K562 (cell line): ENCODE measurements around the gene ULK2. TPM values are rescaled to one million over a fixed set of nuclear protein-coding genes. Genes with fewer than 3 reads are reported as not detected.

Source experiments
- ATAC-seq: fragments of 200-7000 bp; cut with Tn5 transposase; 3 replicates; pipeline ENCODE4 v1.9.1; 2020; ENCODE audit warnings: moderate library complexity
- BruUV-seq: library from RNA; stranded (reverse); fragments of 400-500 nt; replicated peaks from 2 replicates; lab custom pipeline; 2021; lab: Mats Ljungman, UMichigan
- CTCF ChIA-PET: fragments of 300-600 bp; formaldehyde crosslinking; extraction: SDS; loops from one replicate; lab custom pipeline; 2021; ENCODE audit warnings: low intra/inter-chr PET ratio; lab: Yijun Ruan, JAX
- POLR2A ChIA-PET: fragments of 300-600, 350-650 bp; sonication (Branson Sonifier 250); formaldehyde crosslinking; extraction: SDS; loops from one replicate; lab custom pipeline; 2021; ENCODE audit warnings: antibody characterized with exemption, inconsistent platforms; lab: Yijun Ruan, JAX
- DNase-seq, 4 experiments: peaks; one replicate each; pipeline versions ENCODE4 v3.0.0 to v3.0.0-alpha.2; 2011 to 2018; ENCODE audit warnings: low spot score in 3 of 4, mixed read lengths in 3 of 4; ENCODE audit errors: extremely low read depth in 1 of 4
- FAIRE-seq: peaks from 2 replicates; lab custom pipeline; 2011; peaks lifted over from hg19 to GRCh38; lab: Jason Lieb, UNC
- H2AFZ ChIP-seq: 2 replicates; pipeline ENCODE4 v1.6.0; 2011; ENCODE audit warnings: low read depth, low read length, control low read depth, inconsistent platforms
- H3K27ac ChIP-seq: fragments of 200-600 bp; 3 replicates; pipeline ENCODE4 v1.8.0; 2011; ENCODE audit warnings: low read depth, mild to moderate bottlenecking, control low read depth, inconsistent platforms, low read length, moderate library complexity, mixed read lengths; ENCODE audit errors: extremely low read depth
- H3K27me3 ChIP-seq, 2 experiments: fragments of 300-600 bp in 1 of 2; 2 replicates in 1 of 2; 3 replicates in 1 of 2; pipeline versions ENCODE4 v1.6.0 to v1.8.0; 2011; ENCODE audit warnings: inconsistent platforms in 2 of 2, low read length in 2 of 2, mild to moderate bottlenecking in 1 of 2, mixed read lengths in 1 of 2, moderate library complexity in 1 of 2; ENCODE audit not compliant: control insufficient read depth in 2 of 2, insufficient read depth in 2 of 2
- H3K36me3 ChIP-seq: fragments of 300-600 bp; 3 replicates; pipeline ENCODE4 v1.8.0; 2011; ENCODE audit warnings: mild to moderate bottlenecking, low read length, inconsistent platforms; ENCODE audit not compliant: control insufficient read depth, insufficient read depth
- H3K4me1 ChIP-seq, 2 experiments: fragments of 200-600 bp in 1 of 2; replicated peaks in 1 of 2; 2 replicates in 1 of 2; 3 replicates in 1 of 2; pipeline versions ENCODE4 v1.5.1 to v1.8.0; 2011; ENCODE audit warnings: inconsistent platforms in 2 of 2, low read length in 2 of 2, mild to moderate bottlenecking in 1 of 2, mixed read lengths in 1 of 2, moderate library complexity in 1 of 2; ENCODE audit not compliant: control insufficient read depth in 2 of 2, insufficient read depth in 2 of 2
- H3K4me2 ChIP-seq: 2 replicates; pipeline ENCODE4 v1.6.1; 2011; ENCODE audit warnings: low read length, control low read depth, inconsistent platforms, mixed read lengths; ENCODE audit not compliant: insufficient read depth
- H3K4me3 ChIP-seq: fragments of 200-600 bp; sonication (generic), shearing (Covaris generic); 2 replicates; pipeline ENCODE4 v1.5.1; 2016; ENCODE audit warnings: control low read depth, inconsistent platforms
- H3K79me2 ChIP-seq: fragments of 200-600 bp; 3 replicates; pipeline ENCODE4 v1.8.0; 2011; ENCODE audit warnings: low read length, inconsistent platforms; ENCODE audit not compliant: control insufficient read depth, insufficient read depth
- H3K9ac ChIP-seq, 2 experiments: 2 replicates each; pipeline versions ENCODE4 v1.6.0 to v1.6.1; 2011; ENCODE audit warnings: low read depth in 2 of 2, low read length in 2 of 2, control low read depth in 1 of 2, inconsistent platforms in 1 of 2, mild to moderate bottlenecking in 1 of 2, mixed read lengths in 1 of 2; ENCODE audit not compliant: insufficient read depth in 1 of 2
- H3K9me1 ChIP-seq: one replicate; pipeline ENCODE4 v1.6.0; 2011; ENCODE audit warnings: inconsistent platforms, mild to moderate bottlenecking, low read length, moderate library complexity; ENCODE audit not compliant: control insufficient read depth, insufficient read depth
- H3K9me3 ChIP-seq: replicated peaks from 2 replicates; pipeline ENCODE4 v1.5.1; 2011; ENCODE audit warnings: low read depth, low read length, inconsistent platforms; ENCODE audit not compliant: control insufficient read depth, insufficient read depth
- H4K20me1 ChIP-seq: replicated peaks from 2 replicates; pipeline ENCODE4 v1.6.1; 2011; ENCODE audit warnings: low read length, inconsistent platforms, mixed read lengths; ENCODE audit not compliant: control insufficient read depth, insufficient read depth
- CBFA2T3 ChIP-seq: fragments of 450-650 bp; IDR thresholded peaks from 2 replicates; pipeline ENCODE4 v1.6.1; 2017
- CEBPB ChIP-seq: fragments of 450-650 bp; IDR thresholded peaks from 2 replicates; pipeline ENCODE4 v1.6.1; 2016; ENCODE audit warnings: missing genetic modification characterization, missing compliant biosample characterization
- EP400 ChIP-seq: fragments of 450-650 bp; IDR thresholded peaks from 2 replicates; pipeline ENCODE4 v1.6.1; 2017; ENCODE audit warnings: antibody characterized with exemption, mild to moderate bottlenecking, moderate library complexity
- ETV1 ChIP-seq: fragments of 450-650 bp; conservative IDR thresholded peaks from 2 replicates; pipeline ENCODE4 v1.6.1; 2016; ENCODE audit warnings: missing genetic modification characterization, control low read depth, low read depth, missing compliant biosample characterization
- MEIS2 ChIP-seq: fragments of 450-650 bp; IDR thresholded peaks from 2 replicates; pipeline ENCODE4 v1.6.1; 2014; ENCODE audit warnings: mild to moderate bottlenecking; ENCODE audit not compliant: partially characterized antibody
- OTX1 ChIP-seq: fragments of 450-650 bp; formaldehyde crosslinking; IDR thresholded peaks from 2 replicates; pipeline ENCODE4 v1.4.0; 2022; ENCODE audit warnings: mild to moderate bottlenecking
- PPARD ChIP-seq: fragments of 250-450 bp; sonication (Bioruptor Pico); IDR thresholded peaks from 2 replicates; pipeline ENCODE4 v1.8.0; 2022; ENCODE audit warnings: inconsistent platforms, mild to moderate bottlenecking, moderate library complexity
- RBBP5 ChIP-seq: fragments of 200-600 bp; sonication (generic); IDR thresholded peaks from 2 replicates; pipeline ENCODE4 v1.6.1; 2012; ENCODE audit warnings: borderline replicate concordance, mild to moderate bottlenecking, low read length, control low read depth, inconsistent platforms; ENCODE audit not compliant: insufficient read depth, poor library complexity, severe bottlenecking
- SP1 ChIP-seq: sonication (generic); formaldehyde crosslinking; IDR thresholded peaks from 2 replicates; pipeline ENCODE4 v1.8.1; 2022; ENCODE audit warnings: mild to moderate bottlenecking, missing genetic modification reagents
- STAG1 ChIP-seq: sonication (generic); formaldehyde crosslinking; IDR thresholded peaks from 2 replicates; pipeline ENCODE4 v1.5.0; 2020; ENCODE audit warnings: missing genetic modification reagents, borderline replicate concordance
- TAF1 ChIP-seq: IDR thresholded peaks from 2 replicates; pipeline ENCODE4 v1.6.1; 2011; ENCODE audit warnings: mild to moderate bottlenecking, low read length, moderate library complexity; ENCODE audit not compliant: insufficient read depth, control insufficient read depth, severe bottlenecking; ENCODE audit errors: extremely low read depth
- ZNF175 ChIP-seq: fragments of 200-800 bp; sonication (Bioruptor generic); IDR thresholded peaks from 2 replicates; pipeline ENCODE4 v1.6.1; 2016; ENCODE audit warnings: low read depth, mild to moderate bottlenecking, missing genetic modification characterization, missing compliant biosample characterization
- ZNF212 ChIP-seq: fragments of 450-650 bp; formaldehyde crosslinking; IDR thresholded peaks from 2 replicates; pipeline ENCODE4 v1.4.0; 2020; ENCODE audit warnings: mild to moderate bottlenecking
- ZNF778 ChIP-seq: fragments of 450-650 bp; formaldehyde crosslinking; IDR thresholded peaks from 2 replicates; pipeline ENCODE4 v1.4.0; 2020; ENCODE audit warnings: mild to moderate bottlenecking, moderate library complexity
- WGBS: fragments of 100-300 bp; shearing (Covaris generic); methylation state at CpG from one replicate; pipeline ENCODE4 v1.1.6; 2016; ENCODE audit warnings: low coverage, mixed read lengths; ENCODE audit not compliant: insufficient coverage; ENCODE audit errors: missing lambda C conversion rate; 5-methylcytosine and 5-hydroxymethylcytosine counted together
- in situ Hi-C: fragments of 300-500 bp; cut with MboI; formaldehyde crosslinking; loops from 4 replicates; pipeline ENCODE4 v1.15.0; 2018; ENCODE audit warnings: inconsistent platforms, mixed read lengths
- intact Hi-C: fragments of 100-400 bp; cut with micrococcal nuclease; formaldehyde crosslinking; loops from 2 replicates; pipeline ENCODE4 v1.14.2; 2022
- polyA plus RNA-seq, 8 experiments: library from polyadenylated mRNA; depleted of rRNA in 4 of 8; stranded (reverse) in 5 of 8; unstranded in 3 of 8; fragments of >200 nt; fragmentation: Nextera tagmentation in 2 of 8; fragmentation: Illumina TruSeq in 1 of 8; extraction: Ambion mirVana in 2 of 8; extraction: Trizol in 1 of 8; gene quantifications; 2 replicates each; pipeline versions ENCODE4 v1.2.1 to v1.2.3, GENCODE V29; 2011 to 2014; ENCODE audit warnings: inconsistent platforms in 1 of 8, missing spikeins in 1 of 8
- total RNA-seq, 7 experiments: library from RNA; depleted of rRNA in 6 of 7; stranded (reverse); fragments of >200 nt in 6 of 7; fragmentation: Illumina TruSeq in 2 of 7; extraction: Trizol in 2 of 7; gene quantifications; 2 replicates each; pipeline versions ENCODE4 v1.2.1 to v1.2.3, GENCODE V29; 2011 to 2021; ENCODE audit warnings: low replicate concordance in 1 of 7
- TF ChIP-seq, protein P1 (sequence below): fragments of 200-400 bp; formaldehyde crosslinking; IDR thresholded peaks from 2 replicates; pipeline ENCODE4 v1.6.1; 2017; ENCODE audit warnings: mild to moderate bottlenecking, low read depth, low read length, moderate library complexity
- TF ChIP-seq, protein P2 (sequence below): fragments of 450-650 bp; formaldehyde crosslinking; IDR thresholded peaks from 2 replicates; pipeline ENCODE4 v1.4.0; 2020; ENCODE audit warnings: mild to moderate bottlenecking, moderate library complexity

The ULK2 gene
- total and polyA plus RNA-seq, 9 of the 15 experiments (the other 6 are each of a cell fraction or from before 2014, with no cell fraction given) = 0.01 to 0.18 (median 0.07) TPM; not detected in 5

DNA sequence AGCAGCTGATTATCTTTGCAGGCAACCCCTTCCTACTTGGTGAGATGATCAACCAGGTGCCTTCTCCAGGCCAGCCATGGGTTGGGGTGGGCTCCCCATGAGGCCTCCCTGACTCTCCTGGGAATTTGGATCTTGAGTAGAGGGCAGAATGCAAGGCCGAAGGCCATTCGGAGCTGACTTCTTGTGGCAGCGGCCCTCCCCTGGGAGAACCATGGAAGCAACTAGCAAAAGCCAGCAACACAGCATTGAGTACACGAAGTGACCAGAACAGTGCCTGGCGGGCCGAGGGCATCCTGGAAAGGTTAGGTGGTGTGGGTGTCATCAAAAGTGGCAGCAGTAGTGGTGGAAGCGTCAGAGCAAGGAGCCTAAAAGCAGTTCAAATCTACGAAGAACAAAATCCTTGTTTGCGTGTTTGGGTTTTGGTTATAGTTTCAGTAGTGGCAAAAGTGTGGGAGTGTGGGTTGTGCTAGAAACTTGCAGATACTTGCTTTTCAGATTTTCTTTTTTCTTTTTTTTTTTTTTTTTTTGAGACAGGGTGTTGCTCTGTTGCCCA, 117.6 kb downstream of the ULK2 start (continued):
- TF ChIP-seq, protein P1, sequence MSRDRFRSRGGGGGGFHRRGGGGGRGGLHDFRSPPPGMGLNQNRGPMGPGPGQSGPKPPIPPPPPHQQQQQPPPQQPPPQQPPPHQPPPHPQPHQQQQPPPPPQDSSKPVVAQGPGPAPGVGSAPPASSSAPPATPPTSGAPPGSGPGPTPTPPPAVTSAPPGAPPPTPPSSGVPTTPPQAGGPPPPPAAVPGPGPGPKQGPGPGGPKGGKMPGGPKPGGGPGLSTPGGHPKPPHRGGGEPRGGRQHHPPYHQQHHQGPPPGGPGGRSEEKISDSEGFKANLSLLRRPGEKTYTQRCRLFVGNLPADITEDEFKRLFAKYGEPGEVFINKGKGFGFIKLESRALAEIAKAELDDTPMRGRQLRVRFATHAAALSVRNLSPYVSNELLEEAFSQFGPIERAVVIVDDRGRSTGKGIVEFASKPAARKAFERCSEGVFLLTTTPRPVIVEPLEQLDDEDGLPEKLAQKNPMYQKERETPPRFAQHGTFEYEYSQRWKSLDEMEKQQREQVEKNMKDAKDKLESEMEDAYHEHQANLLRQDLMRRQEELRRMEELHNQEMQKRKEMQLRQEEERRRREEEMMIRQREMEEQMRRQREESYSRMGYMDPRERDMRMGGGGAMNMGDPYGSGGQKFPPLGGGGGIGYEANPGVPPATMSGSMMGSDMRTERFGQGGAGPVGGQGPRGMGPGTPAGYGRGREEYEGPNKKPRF = no peak
- no peak for TF ChIP-seq ZNF175 (CRISPR knock-in tag)
- no peak for TF ChIP-seq MEIS2
- TF ChIP-seq CEBPB (tag) = no peak
- TF ChIP-seq ZNF778 = no peak

DNA sequence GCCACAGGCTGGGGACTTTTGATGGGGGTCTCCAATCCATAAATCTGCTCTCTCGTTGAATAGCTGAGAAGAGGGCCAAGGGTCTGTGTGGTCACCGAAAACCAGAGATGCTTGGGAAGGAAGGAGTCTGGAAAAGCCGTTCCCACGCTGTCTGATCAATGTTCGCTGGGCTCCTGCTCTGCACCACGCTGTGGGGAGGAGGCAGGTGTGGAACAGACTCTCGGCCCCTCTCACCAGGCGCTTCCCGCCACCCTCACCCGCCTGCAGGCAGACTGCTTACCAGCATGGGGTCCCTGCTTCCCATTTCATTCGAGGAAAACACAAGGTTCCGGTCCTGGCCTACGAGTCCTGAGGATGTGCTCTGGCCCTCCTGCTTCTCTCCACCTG, 118.9 kb downstream of the ULK2 start:
- H3K36me3 ChIP-seq = no peaks in the 10 kb centered on the region
- POLR2A ChIA-PET = no interaction called here
- in situ Hi-C loops = no loop called here
- H3K9ac ChIP-seq = no peak overlapping the region
- H3K27me3 ChIP-seq = peaks cover 11 to 58% of the 10 kb centered on the region in 2 experiments; a peak in 4 of 5 replicates
- H2AFZ ChIP-seq = no peak overlapping the region
- H3K4me3 ChIP-seq = no peak overlapping the region
- no peak for DNase-seq
- no peaks in the 10 kb centered on the region for H3K79me2 ChIP-seq
- FAIRE-seq = no peak
- H3K4me1 ChIP-seq = peaks cover 0 to 5% of the 10 kb centered on the region in 2 experiments; a peak in 1 of 5 replicates
- 2% methylated on average over 13 of the region's 13 CpGs for WGBS
- BruUV-seq = no TSS peak
- CTCF ChIA-PET = no interaction called here
- intact Hi-C loops = no loop called here
- H3K4me2 ChIP-seq = no peak overlapping the region
- H3K9me3 ChIP-seq = no peaks in the 10 kb centered on the region
- no peak for TF ChIP-seq SP1 (CRISPR knock-in tag)
- TF ChIP-seq OTX1 = no peak
- no peak for TF ChIP-seq ETV1 (tag)
- no peak for TF ChIP-seq ZNF212 (CRISPR knock-in tag)
- TF ChIP-seq, protein P2, sequence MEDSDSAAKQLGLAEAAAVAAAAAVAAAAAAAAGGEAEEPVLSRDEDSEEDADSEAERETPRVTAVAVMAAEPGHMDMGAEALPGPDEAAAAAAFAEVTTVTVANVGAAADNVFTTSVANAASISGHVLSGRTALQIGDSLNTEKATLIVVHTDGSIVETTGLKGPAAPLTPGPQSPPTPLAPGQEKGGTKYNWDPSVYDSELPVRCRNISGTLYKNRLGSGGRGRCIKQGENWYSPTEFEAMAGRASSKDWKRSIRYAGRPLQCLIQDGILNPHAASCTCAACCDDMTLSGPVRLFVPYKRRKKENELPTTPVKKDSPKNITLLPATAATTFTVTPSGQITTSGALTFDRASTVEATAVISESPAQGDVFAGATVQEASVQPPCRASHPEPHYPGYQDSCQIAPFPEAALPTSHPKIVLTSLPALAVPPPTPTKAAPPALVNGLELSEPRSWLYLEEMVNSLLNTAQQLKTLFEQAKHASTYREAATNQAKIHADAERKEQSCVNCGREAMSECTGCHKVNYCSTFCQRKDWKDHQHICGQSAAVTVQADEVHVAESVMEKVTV = no peak
- no peak for TF ChIP-seq PPARD (CRISPR knock-in tag)
- no peak for TF ChIP-seq CBFA2T3
- TF ChIP-seq TAF1 = no peak
- TF ChIP-seq STAG1 (CRISPR knock-in tag) = no peak
- TF ChIP-seq EP400 = no peak
- no peak for TF ChIP-seq RBBP5
- H3K27ac ChIP-seq = no peak overlapping the region
- ATAC-seq = no peak
- no peaks in the 10 kb centered on the region for H3K9me1 ChIP-seq
- no peaks in the 10 kb centered on the region for H4K20me1 ChIP-seq
